PC-3 (cell line): ENCODE results near the gene TAGLN. TPM values are rescaled to one million over a fixed set of nuclear protein-coding genes. Genes with fewer than 3 reads are reported as not detected.

Experiments
- ATAC-seq: fragments of 200-7000 bp; cut with Tn5 transposase; 2 replicates; pipeline ENCODE4 v1.9.1; 2020; ENCODE audit warnings: mild to moderate bottlenecking, moderate library complexity
- BruUV-seq: library from RNA; stranded (reverse); fragments of 400-500 nt; replicated peaks from 2 replicates; lab custom pipeline; 2021; lab: Mats Ljungman, UMichigan
- CTCF ChIA-PET: fragments of 300-600 bp; sonication (Branson Sonifier 250); formaldehyde crosslinking; loops from one replicate; lab custom pipeline; 2022; ENCODE audit warnings: antibody characterized with exemption; lab: Charles Lee
- POLR2A ChIA-PET: fragments of 300-600 bp; sonication (Branson Sonifier 250); formaldehyde crosslinking; loops from one replicate; lab custom pipeline; 2022; ENCODE audit warnings: antibody characterized with exemption; ENCODE audit not compliant: unreplicated experiment; lab: Charles Lee
- DNase-seq: peaks from one replicate; pipeline ENCODE4 v3.0.0-alpha.2; 2015
- H2AFZ ChIP-seq: fragments of 300-600 bp; sonication (generic); 2 replicates; pipeline ENCODE4 v1.6.0; 2016; ENCODE audit warnings: antibody characterized with exemption, low read length
- H3F3A ChIP-seq: fragments of 300-600 bp; sonication (generic); one replicate; pipeline ENCODE4 v1.6.0; 2017; ENCODE audit warnings: antibody characterized with exemption, low read length, control low read depth, mild to moderate bottlenecking; ENCODE audit not compliant: unreplicated experiment
- H3K27ac ChIP-seq: fragments of 300-600 bp; sonication (generic); 2 replicates; pipeline ENCODE4 v1.5.1; 2016; ENCODE audit warnings: mild to moderate bottlenecking, low read length
- H3K27me3 ChIP-seq: fragments of 300-600 bp; sonication (generic); 2 replicates; pipeline ENCODE4 v1.6.1; 2016; ENCODE audit warnings: low read length, mixed read lengths
- H3K36me3 ChIP-seq: fragments of 300-600 bp; sonication (generic); 2 replicates; pipeline ENCODE4 v1.6.1; 2016; ENCODE audit warnings: low read depth, mixed run types, low read length, mixed read lengths
- H3K4me1 ChIP-seq: fragments of 300-600 bp; sonication (generic); 2 replicates; pipeline ENCODE4 v1.5.1; 2016; ENCODE audit warnings: low read length; ENCODE audit not compliant: insufficient read depth
- H3K4me2 ChIP-seq: fragments of 300-600 bp; sonication (generic); 2 replicates; pipeline ENCODE4 v1.6.0; 2016; ENCODE audit warnings: low read length
- H3K4me3 ChIP-seq: fragments of 300-600 bp; sonication (generic); 2 replicates; pipeline ENCODE4 v1.5.1; 2016; ENCODE audit warnings: mild to moderate bottlenecking, low read length, mixed read lengths
- H3K79me2 ChIP-seq: fragments of 300-600 bp; sonication (generic); 2 replicates; pipeline ENCODE4 v1.6.1; 2017; ENCODE audit warnings: low read length, mixed read lengths
- H3K9ac ChIP-seq: fragments of 300-600 bp; sonication (generic); 2 replicates; pipeline ENCODE4 v1.6.0; 2016; ENCODE audit warnings: mild to moderate bottlenecking, low read length
- H3K9me2 ChIP-seq: fragments of 300-600 bp; sonication (generic); replicated peaks from 2 replicates; pipeline ENCODE4 v1.6.1; 2016; ENCODE audit warnings: mixed run types, low read length, mixed read lengths
- H3K9me3 ChIP-seq: fragments of 300-600 bp; sonication (generic); 2 replicates; pipeline ENCODE4 v1.6.1; 2016; ENCODE audit warnings: low read length, mixed read lengths
- H4K20me1 ChIP-seq: fragments of 300-600 bp; sonication (generic); 2 replicates; pipeline ENCODE4 v1.6.1; 2016; ENCODE audit warnings: low read length, mixed read lengths
- EZH2 ChIP-seq: fragments of 300-600 bp; sonication (generic); IDR thresholded peaks from one replicate; pipeline ENCODE4 v1.6.1; 2017; ENCODE audit warnings: antibody characterized with exemption, mild to moderate bottlenecking, low read length; ENCODE audit not compliant: unreplicated experiment
- EZH2phosphoT487 ChIP-seq: fragments of 300-600 bp; sonication (generic); IDR thresholded peaks from 2 replicates; pipeline ENCODE4 v1.6.1; 2018; ENCODE audit warnings: mild to moderate bottlenecking, antibody characterized with exemption, low read length, borderline replicate concordance
- intact Hi-C: fragments of 100-400 bp; cut with micrococcal nuclease; formaldehyde crosslinking; loops from 2 replicates; pipeline ENCODE4 v1.9.0; 2023
- total RNA-seq: library from RNA; depleted of rRNA; stranded (reverse); fragments of >200 nt; gene quantifications from 2 replicates; pipeline ENCODE4 v1.2.3, GENCODE V29; 2014
- TF ChIP-seq, protein P1 (sequence below): fragments of 300-600 bp; sonication (generic); conservative IDR thresholded peaks from 2 replicates; pipeline ENCODE4 v1.5.1; 2017; ENCODE audit warnings: antibody characterized with exemption, low read depth, mild to moderate bottlenecking, low read length

TAGLN gene
- total RNA-seq, 1 experiment from 2014 or later: 10.3 TPM

DNA sequence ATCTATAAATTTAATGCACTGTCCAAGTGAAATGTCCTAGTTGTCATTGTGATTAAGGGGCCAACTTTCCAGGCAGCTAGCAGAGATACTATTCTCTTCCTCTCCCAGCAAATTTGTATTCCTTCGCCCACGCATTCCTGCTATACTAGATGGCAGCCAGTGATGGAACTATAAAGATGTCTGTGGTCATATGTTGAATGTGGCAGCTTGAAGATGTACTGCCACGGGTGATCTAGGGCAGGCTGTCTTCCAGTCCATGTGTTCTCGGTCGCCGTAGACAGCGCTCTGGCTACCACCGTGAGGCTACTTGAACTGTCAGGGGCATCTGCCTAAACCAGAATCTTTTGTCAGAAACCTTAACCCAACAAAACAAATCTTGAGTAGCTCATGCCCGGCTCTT is 29.0 kb upstream of the TAGLN start:
- peaks cover 45% of the 10 kb centered on the region for H3K36me3 ChIP-seq
- no peak for ATAC-seq

DNA sequence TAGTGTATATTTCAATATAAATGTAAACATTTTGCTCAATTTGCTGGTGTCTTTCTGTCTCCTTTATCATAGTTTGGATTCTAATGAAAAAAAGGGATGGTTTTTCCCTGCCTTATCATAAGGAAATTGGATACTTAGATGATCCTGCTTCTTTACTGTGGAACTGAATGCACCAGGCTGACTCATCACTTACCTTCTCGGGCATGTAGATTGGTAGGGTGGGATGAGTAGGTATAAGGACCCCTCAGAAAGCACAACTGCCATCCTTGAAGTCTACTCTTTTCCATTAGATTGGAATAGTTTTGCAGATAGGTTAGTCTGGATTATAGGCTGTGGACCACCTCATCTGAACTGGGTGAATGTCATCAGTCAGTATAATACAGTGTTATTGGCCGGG is 28.2 kb upstream of the TAGLN start:
- Histone ChIP-seq H3K79me2 (no peaks in the 10 kb centered on the region; the same call in 1 of the 2 replicates), H3K4me3 (no peak overlapping the region), H4K20me1 (peaks cover 4% of the 10 kb centered on the region; the same call in 1 of the 2 replicates), H3K4me1 (peaks cover under 1% of the 10 kb centered on the region; the same call in 1 of the 2 replicates), H2AFZ (no peak overlapping the region), H3K9me2 (no peaks in the 10 kb centered on the region), H3K9me3 (no peaks in the 10 kb centered on the region), H3K36me3 (peaks cover 39% of the 10 kb centered on the region), H3K27ac (no peak overlapping the region), H3K9ac (no peak overlapping the region), H3F3A (peaks cover 4% of the 10 kb centered on the region), H3K4me2 (no peak overlapping the region), H3K27me3 (no peaks in the 10 kb centered on the region)
- TF ChIP-seq EZH2phosphoT487: no peak
- TF ChIP-seq EZH2: no peak
- TF ChIP-seq, protein P1, sequence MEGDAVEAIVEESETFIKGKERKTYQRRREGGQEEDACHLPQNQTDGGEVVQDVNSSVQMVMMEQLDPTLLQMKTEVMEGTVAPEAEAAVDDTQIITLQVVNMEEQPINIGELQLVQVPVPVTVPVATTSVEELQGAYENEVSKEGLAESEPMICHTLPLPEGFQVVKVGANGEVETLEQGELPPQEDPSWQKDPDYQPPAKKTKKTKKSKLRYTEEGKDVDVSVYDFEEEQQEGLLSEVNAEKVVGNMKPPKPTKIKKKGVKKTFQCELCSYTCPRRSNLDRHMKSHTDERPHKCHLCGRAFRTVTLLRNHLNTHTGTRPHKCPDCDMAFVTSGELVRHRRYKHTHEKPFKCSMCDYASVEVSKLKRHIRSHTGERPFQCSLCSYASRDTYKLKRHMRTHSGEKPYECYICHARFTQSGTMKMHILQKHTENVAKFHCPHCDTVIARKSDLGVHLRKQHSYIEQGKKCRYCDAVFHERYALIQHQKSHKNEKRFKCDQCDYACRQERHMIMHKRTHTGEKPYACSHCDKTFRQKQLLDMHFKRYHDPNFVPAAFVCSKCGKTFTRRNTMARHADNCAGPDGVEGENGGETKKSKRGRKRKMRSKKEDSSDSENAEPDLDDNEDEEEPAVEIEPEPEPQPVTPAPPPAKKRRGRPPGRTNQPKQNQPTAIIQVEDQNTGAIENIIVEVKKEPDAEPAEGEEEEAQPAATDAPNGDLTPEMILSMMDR: no peak
- DNase-seq (no peak), ATAC-seq (no peak)
- intact Hi-C loops: no loop called here
- ChIA-PET POLR2A (no interaction called here), CTCF (no interaction called here)
- BruUV-seq: no TSS peak

More for the DNA sequence above, 29.0 kb upstream of the TAGLN start:
- Histone ChIP-seq H3K4me2 (no peak overlapping the region), H3F3A (peaks cover 4% of the 10 kb centered on the region), H3K79me2 (no peaks in the 10 kb centered on the region; the same call in 1 of the 2 replicates), H3K4me3 (no peak overlapping the region), H3K27ac (no peak overlapping the region), H2AFZ (no peak overlapping the region), H4K20me1 (peaks cover 4% of the 10 kb centered on the region; the same call in 1 of the 2 replicates), H3K9me3 (no peaks in the 10 kb centered on the region), H3K9ac (no peak overlapping the region), H3K9me2 (no peaks in the 10 kb centered on the region), H3K4me1 (no peaks in the 10 kb centered on the region), H3K27me3 (no peaks in the 10 kb centered on the region)
- TF ChIP-seq EZH2phosphoT487 (no peak), EZH2 (no peak)
- TF ChIP-seq, protein P1: no peak
- CTCF ChIA-PET: no interaction called here
- no TSS peak for BruUV-seq
- POLR2A ChIA-PET: no interaction called here
- intact Hi-C loops: no loop called here
- no peak for DNase-seq

DNA sequence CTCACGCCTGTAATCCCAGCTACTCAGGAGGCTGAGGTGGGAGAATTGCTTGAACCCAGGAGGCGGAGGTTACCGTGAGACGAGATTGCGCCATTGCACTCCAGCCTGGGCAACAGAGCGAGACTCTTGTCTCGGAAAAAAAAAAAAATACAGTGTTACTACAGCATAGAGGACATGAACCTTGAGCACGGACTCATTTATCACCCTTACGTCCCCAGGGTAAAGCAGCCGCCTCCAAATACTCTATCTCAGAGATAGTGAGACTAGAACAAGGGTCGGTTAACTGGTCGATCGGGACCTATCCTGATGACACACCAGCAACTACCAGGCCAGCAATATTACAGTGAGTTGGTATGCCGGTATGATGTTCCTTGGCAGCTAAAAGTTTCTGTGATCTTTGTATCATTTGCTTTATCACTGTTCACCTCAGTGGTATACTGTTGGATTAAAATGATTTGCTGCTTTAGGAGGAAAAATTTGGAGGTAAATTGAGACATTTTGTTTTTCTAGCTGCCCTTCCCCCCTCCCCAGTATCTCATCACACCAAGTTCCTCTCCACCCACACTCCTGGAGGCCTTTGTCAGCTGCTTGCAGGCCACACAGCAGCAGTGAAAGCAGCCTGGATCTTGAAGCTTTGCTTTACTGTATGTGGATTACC is 27.6 kb upstream of the TAGLN start:
- Histone ChIP-seq H3K4me2 (no peak overlapping the region), H3K9me3 (no peaks in the 10 kb centered on the region), H2AFZ (no peak overlapping the region), H4K20me1 (peaks cover 2% of the 10 kb centered on the region; the same call in 1 of the 2 replicates), H3K4me3 (no peak overlapping the region), H3K9me2 (no peaks in the 10 kb centered on the region), H3F3A (peaks cover 4% of the 10 kb centered on the region), H3K27ac (no peak overlapping the region), H3K9ac (no peak overlapping the region), H3K4me1 (peaks cover 3% of the 10 kb centered on the region; the same call in 1 of the 2 replicates), H3K27me3 (no peaks in the 10 kb centered on the region), H3K79me2 (no peaks in the 10 kb centered on the region; the same call in 1 of the 2 replicates), H3K36me3 (peaks cover 34% of the 10 kb centered on the region)
- ChIA-PET CTCF (no interaction called here), POLR2A (no interaction called here)
- no TSS peak for BruUV-seq
- no peak for ATAC-seq
- DNase-seq: no peak
- intact Hi-C loops: no loop called here
- TF ChIP-seq EZH2phosphoT487 (no peak), EZH2 (no peak)
- TF ChIP-seq, protein P1: no peak
